ENCODE results near the gene TMOD4.

DNA sequence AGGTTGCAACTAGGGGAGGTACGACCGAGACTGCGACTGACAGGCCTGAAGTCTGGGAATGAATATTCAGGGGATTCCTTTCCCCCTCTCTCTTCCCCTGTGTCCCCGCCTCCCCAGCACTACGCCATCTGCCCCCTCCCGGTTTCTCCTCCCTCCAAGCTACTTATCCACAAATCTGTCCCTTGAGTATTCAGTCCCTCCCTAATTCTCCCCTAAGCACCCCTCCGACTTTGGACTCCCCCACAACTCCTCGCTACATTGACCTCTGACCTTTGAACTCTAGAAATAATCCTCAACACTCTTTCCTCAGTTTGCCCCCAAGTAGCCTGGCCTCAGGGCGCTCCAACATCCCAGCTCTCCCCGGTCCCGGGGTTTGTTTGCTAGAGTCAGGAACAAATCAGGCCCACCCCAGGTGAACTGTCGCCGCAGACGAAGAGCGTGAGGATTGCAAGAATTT lies 10.5 kb downstream of the TMOD4 start:
- no peak for TF ChIP-seq YY1 (IDR thresholded peaks at IDR 0.05; ENCODE audit: insufficient read depth, insufficient replicate concordance, low read depth, low read length)
- TF ChIP-seq, protein P1, sequence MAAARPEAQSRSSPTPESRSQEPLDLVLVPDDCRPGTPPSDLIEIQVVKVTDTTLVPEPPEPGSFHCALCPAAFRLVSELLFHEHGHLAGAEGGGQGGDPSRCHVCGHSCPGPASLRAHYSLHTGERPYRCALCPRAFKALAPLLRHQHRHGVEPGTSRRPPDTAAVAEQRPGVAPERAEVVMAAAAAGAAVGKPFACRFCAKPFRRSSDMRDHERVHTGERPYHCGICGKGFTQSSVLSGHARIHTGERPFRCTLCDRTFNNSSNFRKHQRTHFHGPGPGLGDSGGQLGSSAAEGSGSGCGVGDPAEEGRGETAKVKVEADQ (CRISPR knock-in tag; IDR thresholded peaks at IDR 0.05; ENCODE audit: borderline replicate concordance) = no peak
- TF ChIP-seq, protein P2, sequence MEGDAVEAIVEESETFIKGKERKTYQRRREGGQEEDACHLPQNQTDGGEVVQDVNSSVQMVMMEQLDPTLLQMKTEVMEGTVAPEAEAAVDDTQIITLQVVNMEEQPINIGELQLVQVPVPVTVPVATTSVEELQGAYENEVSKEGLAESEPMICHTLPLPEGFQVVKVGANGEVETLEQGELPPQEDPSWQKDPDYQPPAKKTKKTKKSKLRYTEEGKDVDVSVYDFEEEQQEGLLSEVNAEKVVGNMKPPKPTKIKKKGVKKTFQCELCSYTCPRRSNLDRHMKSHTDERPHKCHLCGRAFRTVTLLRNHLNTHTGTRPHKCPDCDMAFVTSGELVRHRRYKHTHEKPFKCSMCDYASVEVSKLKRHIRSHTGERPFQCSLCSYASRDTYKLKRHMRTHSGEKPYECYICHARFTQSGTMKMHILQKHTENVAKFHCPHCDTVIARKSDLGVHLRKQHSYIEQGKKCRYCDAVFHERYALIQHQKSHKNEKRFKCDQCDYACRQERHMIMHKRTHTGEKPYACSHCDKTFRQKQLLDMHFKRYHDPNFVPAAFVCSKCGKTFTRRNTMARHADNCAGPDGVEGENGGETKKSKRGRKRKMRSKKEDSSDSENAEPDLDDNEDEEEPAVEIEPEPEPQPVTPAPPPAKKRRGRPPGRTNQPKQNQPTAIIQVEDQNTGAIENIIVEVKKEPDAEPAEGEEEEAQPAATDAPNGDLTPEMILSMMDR (CRISPR knock-in tag; IDR thresholded peaks at IDR 0.05) = no peak
- no peak for TF ChIP-seq BRCA1 (CRISPR knock-in tag; IDR thresholded peaks at IDR 0.05)
- TF ChIP-seq ZNF460 (CRISPR knock-in tag; IDR thresholded peaks at IDR 0.05; ENCODE audit: borderline replicate concordance) = no peak
- TF ChIP-seq SYNCRIP (IDR thresholded peaks at IDR 0.05; ENCODE audit: insufficient read depth, low read depth, low read length) = no peak
- TF ChIP-seq SP4 (CRISPR knock-in tag; IDR thresholded peaks at IDR 0.05) = no peak
- TF ChIP-seq ZNF20 (CRISPR knock-in tag; IDR thresholded peaks at IDR 0.05) = no peak
- TF ChIP-seq, protein P3, sequence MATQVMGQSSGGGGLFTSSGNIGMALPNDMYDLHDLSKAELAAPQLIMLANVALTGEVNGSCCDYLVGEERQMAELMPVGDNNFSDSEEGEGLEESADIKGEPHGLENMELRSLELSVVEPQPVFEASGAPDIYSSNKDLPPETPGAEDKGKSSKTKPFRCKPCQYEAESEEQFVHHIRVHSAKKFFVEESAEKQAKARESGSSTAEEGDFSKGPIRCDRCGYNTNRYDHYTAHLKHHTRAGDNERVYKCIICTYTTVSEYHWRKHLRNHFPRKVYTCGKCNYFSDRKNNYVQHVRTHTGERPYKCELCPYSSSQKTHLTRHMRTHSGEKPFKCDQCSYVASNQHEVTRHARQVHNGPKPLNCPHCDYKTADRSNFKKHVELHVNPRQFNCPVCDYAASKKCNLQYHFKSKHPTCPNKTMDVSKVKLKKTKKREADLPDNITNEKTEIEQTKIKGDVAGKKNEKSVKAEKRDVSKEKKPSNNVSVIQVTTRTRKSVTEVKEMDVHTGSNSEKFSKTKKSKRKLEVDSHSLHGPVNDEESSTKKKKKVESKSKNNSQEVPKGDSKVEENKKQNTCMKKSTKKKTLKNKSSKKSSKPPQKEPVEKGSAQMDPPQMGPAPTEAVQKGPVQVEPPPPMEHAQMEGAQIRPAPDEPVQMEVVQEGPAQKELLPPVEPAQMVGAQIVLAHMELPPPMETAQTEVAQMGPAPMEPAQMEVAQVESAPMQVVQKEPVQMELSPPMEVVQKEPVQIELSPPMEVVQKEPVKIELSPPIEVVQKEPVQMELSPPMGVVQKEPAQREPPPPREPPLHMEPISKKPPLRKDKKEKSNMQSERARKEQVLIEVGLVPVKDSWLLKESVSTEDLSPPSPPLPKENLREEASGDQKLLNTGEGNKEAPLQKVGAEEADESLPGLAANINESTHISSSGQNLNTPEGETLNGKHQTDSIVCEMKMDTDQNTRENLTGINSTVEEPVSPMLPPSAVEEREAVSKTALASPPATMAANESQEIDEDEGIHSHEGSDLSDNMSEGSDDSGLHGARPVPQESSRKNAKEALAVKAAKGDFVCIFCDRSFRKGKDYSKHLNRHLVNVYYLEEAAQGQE (IDR thresholded peaks at IDR 0.05; ENCODE audit: borderline replicate concordance in 1 of 2, low read depth in 1 of 2, low read length in 2 of 2) = no peak
- TF ChIP-seq, protein P4, sequence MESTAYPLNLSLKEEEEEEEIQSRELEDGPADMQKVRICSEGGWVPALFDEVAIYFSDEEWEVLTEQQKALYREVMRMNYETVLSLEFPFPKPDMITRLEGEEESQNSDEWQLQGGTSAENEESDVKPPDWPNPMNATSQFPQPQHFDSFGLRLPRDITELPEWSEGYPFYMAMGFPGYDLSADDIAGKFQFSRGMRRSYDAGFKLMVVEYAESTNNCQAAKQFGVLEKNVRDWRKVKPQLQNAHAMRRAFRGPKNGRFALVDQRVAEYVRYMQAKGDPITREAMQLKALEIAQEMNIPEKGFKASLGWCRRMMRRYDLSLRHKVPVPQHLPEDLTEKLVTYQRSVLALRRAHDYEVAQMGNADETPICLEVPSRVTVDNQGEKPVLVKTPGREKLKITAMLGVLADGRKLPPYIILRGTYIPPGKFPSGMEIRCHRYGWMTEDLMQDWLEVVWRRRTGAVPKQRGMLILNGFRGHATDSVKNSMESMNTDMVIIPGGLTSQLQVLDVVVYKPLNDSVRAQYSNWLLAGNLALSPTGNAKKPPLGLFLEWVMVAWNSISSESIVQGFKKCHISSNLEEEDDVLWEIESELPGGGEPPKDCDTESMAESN (CRISPR knock-in tag; conservative IDR thresholded peaks at IDR 0.05) = no peak
- TF ChIP-seq, protein P5, sequence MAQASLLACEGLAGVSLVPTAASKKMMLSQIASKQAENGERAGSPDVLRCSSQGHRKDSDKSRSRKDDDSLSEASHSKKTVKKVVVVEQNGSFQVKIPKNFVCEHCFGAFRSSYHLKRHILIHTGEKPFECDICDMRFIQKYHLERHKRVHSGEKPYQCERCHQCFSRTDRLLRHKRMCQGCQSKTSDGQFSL (CRISPR knock-in tag; IDR thresholded peaks at IDR 0.05) = no peak

Data from HepG2 (cell line).